ENCODE data around the gene OBP2A. TPM values are rescaled to one million over a fixed set of nuclear protein-coding genes. Genes with fewer than 3 reads are reported as not detected.

Gene OBP2A
- total and polyA plus RNA-seq, 2 donors (not counting 3 experiments of a cell fraction or from before 2014, with no cell fraction given): not detected

DNA sequence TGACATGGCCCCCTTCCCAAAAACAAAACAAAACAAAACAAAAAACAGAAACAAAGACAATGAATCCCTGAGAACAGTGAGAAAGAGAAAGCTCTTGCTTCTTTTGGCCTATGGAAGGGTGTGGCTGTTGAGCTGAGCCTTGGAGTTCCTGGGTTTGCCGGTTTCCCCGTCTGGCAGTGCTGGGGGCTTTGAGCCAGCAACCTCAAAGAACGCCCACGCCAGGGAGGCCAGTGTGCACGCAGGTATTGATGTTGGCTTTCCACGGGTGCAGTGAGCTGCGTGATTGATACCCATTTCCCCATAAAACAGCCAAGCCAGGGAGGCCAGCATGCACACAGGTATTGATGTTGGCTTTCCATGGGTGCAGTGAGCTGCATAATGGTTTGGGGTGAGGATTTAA is 33.0 kb upstream of the OBP2A start:
- Histone ChIP-seq H4K20me1 (replicated peaks; ENCODE audit: control insufficient read depth, extremely low read depth, insufficient read depth, low read length) (no peaks in the 10 kb centered on the region), H3K36me3 (ENCODE audit: control insufficient read depth in 2 of 2, extremely low read depth in 1 of 2, insufficient read depth in 2 of 2, low read length in 2 of 2) (no peaks in the 10 kb centered on the region), H2AFZ (ENCODE audit: low read depth, low read length) (no peak overlapping the region), H3K27ac (ENCODE audit: insufficient read depth, low read depth, low read length) (no peak overlapping the region), H3K4me3 (replicated peaks in 1 of 3; ENCODE audit: insufficient read depth in 1 of 3, low read depth in 1 of 3, low read length in 3 of 3) (no peak overlapping the region), H3K27me3 (ENCODE audit: control insufficient read depth in 2 of 2, insufficient read depth in 2 of 2, low read length in 2 of 2) (no peaks in the 10 kb centered on the region), H3K9me3 (replicated peaks; ENCODE audit: control insufficient read depth, insufficient read depth, low read length) (no peaks in the 10 kb centered on the region), H3K9me1 (replicated peaks; ENCODE audit: control insufficient read depth, extremely low read depth, insufficient read depth, low read length) (no peaks in the 10 kb centered on the region), H3K4me2 (ENCODE audit: insufficient read depth, low read length) (no peak overlapping the region), H3K79me2 (ENCODE audit: control insufficient read depth, insufficient read depth, low read length) (no peaks in the 10 kb centered on the region), H3K4me1 (ENCODE audit: control insufficient read depth, extremely low read depth, insufficient read depth, low read length) (peaks cover 13% of the 10 kb centered on the region), H3K9ac (replicated peaks; ENCODE audit: extremely low read depth, insufficient read depth, low read length) (no peak overlapping the region)
- no peak for FAIRE-seq
- ChIA-PET POLR2A (no interaction called here), CTCF (interaction anchor here (1.0 kb wide), 1 partner anchor 8 kb away, joined by 5 read pairs; no protein-coding TSS in a partner anchor)
- dilution Hi-C loops (cut with MboI; ENCODE audit: extremely low pct_ligation_motif_present, low sequenced_read_pairs) (no loop called here), intact Hi-C loops (cut with micrococcal nuclease) (no loop called here)
- TF ChIP-seq EZH2 (IDR thresholded peaks at IDR 0.05; ENCODE audit: borderline replicate concordance, low read depth, low read length, severe bottlenecking): no peak
- TF ChIP-seq GATA2 (IDR thresholded peaks at IDR 0.05; ENCODE audit: insufficient read depth, insufficient read length, low read depth, low read length): no peak
- TF ChIP-seq JUN (IDR thresholded peaks at IDR 0.05; ENCODE audit: borderline replicate concordance, insufficient read depth, insufficient read length, low read depth): no peak
- TF ChIP-seq MYC (IDR thresholded peaks at IDR 0.05; ENCODE audit: low read depth, low read length): no peak
- BruUV-seq (replicated peaks): no TSS peak
- no peak for DNase-seq (ENCODE audit: low read depth, low spot score)

DNA sequence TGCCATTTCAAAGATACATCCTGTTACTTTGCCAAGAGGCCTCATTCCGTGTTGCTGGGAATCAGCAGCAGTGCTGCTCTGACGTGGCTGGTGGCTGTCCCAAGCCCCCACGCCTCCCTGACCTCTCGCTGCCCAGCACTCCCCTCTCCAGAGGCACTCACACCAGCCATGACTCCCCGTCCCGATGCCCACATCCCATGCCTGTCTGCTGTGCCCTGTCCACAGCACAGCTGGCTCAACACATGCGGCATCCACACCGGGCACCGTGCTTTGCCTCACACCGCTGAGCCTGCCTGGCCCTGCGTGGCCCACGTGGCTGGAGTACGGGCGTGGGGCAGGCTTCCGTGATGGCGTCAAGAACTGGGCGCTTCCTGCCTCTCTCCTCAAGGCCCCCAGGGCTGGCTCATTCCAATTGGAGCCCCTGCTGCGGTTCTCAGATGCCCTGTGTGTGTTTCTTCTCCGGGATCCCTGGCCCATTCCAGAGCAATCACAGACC is 32.5 kb upstream of the OBP2A start:
- Histone ChIP-seq H3K36me3 (ENCODE audit: control insufficient read depth in 2 of 2, extremely low read depth in 1 of 2, insufficient read depth in 2 of 2, low read length in 2 of 2) (no peaks in the 10 kb centered on the region), H3K9ac (replicated peaks; ENCODE audit: extremely low read depth, insufficient read depth, low read length) (no peak overlapping the region), H3K4me2 (ENCODE audit: insufficient read depth, low read length) (no peak overlapping the region), H3K4me1 (ENCODE audit: control insufficient read depth, extremely low read depth, insufficient read depth, low read length) (peaks cover 13% of the 10 kb centered on the region), H4K20me1 (replicated peaks; ENCODE audit: control insufficient read depth, extremely low read depth, insufficient read depth, low read length) (no peaks in the 10 kb centered on the region), H3K4me3 (replicated peaks in 1 of 3; ENCODE audit: insufficient read depth in 1 of 3, low read depth in 1 of 3, low read length in 3 of 3) (no peak overlapping the region), H3K9me1 (replicated peaks; ENCODE audit: control insufficient read depth, extremely low read depth, insufficient read depth, low read length) (no peaks in the 10 kb centered on the region), H3K9me3 (replicated peaks; ENCODE audit: control insufficient read depth, insufficient read depth, low read length) (no peaks in the 10 kb centered on the region), H3K79me2 (ENCODE audit: control insufficient read depth, insufficient read depth, low read length) (no peaks in the 10 kb centered on the region), H3K27me3 (ENCODE audit: control insufficient read depth in 2 of 2, insufficient read depth in 2 of 2, low read length in 2 of 2) (no peaks in the 10 kb centered on the region), H2AFZ (ENCODE audit: low read depth, low read length) (no peak overlapping the region), H3K27ac (ENCODE audit: insufficient read depth, low read depth, low read length) (no peak overlapping the region)
- no TSS peak for BruUV-seq (replicated peaks)
- TF ChIP-seq, protein P1, sequence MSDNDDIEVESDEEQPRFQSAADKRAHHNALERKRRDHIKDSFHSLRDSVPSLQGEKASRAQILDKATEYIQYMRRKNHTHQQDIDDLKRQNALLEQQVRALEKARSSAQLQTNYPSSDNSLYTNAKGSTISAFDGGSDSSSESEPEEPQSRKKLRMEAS (IDR thresholded peaks at IDR 0.05; ENCODE audit: insufficient read depth, insufficient read length): no peak
- TF ChIP-seq, protein P2, sequence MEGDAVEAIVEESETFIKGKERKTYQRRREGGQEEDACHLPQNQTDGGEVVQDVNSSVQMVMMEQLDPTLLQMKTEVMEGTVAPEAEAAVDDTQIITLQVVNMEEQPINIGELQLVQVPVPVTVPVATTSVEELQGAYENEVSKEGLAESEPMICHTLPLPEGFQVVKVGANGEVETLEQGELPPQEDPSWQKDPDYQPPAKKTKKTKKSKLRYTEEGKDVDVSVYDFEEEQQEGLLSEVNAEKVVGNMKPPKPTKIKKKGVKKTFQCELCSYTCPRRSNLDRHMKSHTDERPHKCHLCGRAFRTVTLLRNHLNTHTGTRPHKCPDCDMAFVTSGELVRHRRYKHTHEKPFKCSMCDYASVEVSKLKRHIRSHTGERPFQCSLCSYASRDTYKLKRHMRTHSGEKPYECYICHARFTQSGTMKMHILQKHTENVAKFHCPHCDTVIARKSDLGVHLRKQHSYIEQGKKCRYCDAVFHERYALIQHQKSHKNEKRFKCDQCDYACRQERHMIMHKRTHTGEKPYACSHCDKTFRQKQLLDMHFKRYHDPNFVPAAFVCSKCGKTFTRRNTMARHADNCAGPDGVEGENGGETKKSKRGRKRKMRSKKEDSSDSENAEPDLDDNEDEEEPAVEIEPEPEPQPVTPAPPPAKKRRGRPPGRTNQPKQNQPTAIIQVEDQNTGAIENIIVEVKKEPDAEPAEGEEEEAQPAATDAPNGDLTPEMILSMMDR (IDR thresholded peaks at IDR 0.05; ENCODE audit: extremely low read depth in 1 of 2, insufficient read depth in 1 of 2, low read depth in 1 of 2, low read length in 2 of 2): no peak
- no peak for TF ChIP-seq EZH2 (IDR thresholded peaks at IDR 0.05; ENCODE audit: borderline replicate concordance, low read depth, low read length, severe bottlenecking)
- no peak for TF ChIP-seq POLR2AphosphoS5 (IDR thresholded peaks at IDR 0.05; ENCODE audit: insufficient read depth, low read depth, low read length)
- TF ChIP-seq MYC (IDR thresholded peaks at IDR 0.05; ENCODE audit: low read depth, low read length): no peak
- TF ChIP-seq JUN (IDR thresholded peaks at IDR 0.05; ENCODE audit: borderline replicate concordance, insufficient read depth, insufficient read length, low read depth): no peak
- no peak for TF ChIP-seq GATA2 (IDR thresholded peaks at IDR 0.05; ENCODE audit: insufficient read depth, insufficient read length, low read depth, low read length)
- TF ChIP-seq POLR2A (IDR thresholded peaks at IDR 0.05; ENCODE audit: low read depth, low read length): no peak
- no peak for TF ChIP-seq FOS (IDR thresholded peaks at IDR 0.05; ENCODE audit: borderline replicate concordance, insufficient read depth, low read length)
- CTCF ChIA-PET: interaction anchor here (1.0 kb wide), 1 partner anchor 9 kb away, joined by 5 read pairs; no protein-coding TSS in a partner anchor
- POLR2A ChIA-PET: no interaction called here
- DNase-seq (ENCODE audit: low read depth, low spot score): no peak
- intact Hi-C loops (cut with micrococcal nuclease) (no loop called here), dilution Hi-C loops (cut with MboI; ENCODE audit: extremely low pct_ligation_motif_present, low sequenced_read_pairs) (no loop called here)
- FAIRE-seq: no peak
